IMR-90 (cell line): ENCODE results near the gene GLRA2. TPM values are rescaled to one million over a fixed set of nuclear protein-coding genes. Genes with fewer than 3 reads are reported as not detected.

Experiments
- ATAC-seq: fragments of 200-7000 bp; cut with Tn5 transposase; 2 replicates; pipeline ENCODE4 v1.9.1; 2020; ENCODE audit warnings: low read depth, mild to moderate bottlenecking, moderate library complexity
- BruUV-seq: library from RNA; stranded (reverse); fragments of 400-500 nt; replicated peaks from 2 replicates; lab custom pipeline; 2021; lab: Mats Ljungman, UMichigan
- CTCF ChIA-PET: fragments of 300-600 bp; formaldehyde crosslinking; extraction: SDS; loops from one replicate; lab custom pipeline; 2021; ENCODE audit warnings: antibody characterized with exemption; lab: Yijun Ruan, JAX
- POLR2A ChIA-PET: fragments of 300-600 bp; sonication (Branson Sonifier 250); formaldehyde crosslinking; loops from one replicate; lab custom pipeline; 2022; ENCODE audit warnings: antibody characterized with exemption; ENCODE audit not compliant: unreplicated experiment; lab: Charles Lee
- DNase-seq: peaks from one replicate; pipeline ENCODE4 v3.0.0; 2013
- H2AFZ ChIP-seq: replicated peaks from 2 replicates; pipeline ENCODE3; 2013; ENCODE audit warnings: low read length, mild to moderate bottlenecking; ENCODE audit not compliant: poor library complexity
- H2AK5ac ChIP-seq: 2 replicates; pipeline ENCODE4 v1.6.1; 2013; ENCODE audit warnings: low read depth, low read length, inconsistent platforms
- H2AK9ac ChIP-seq: replicated peaks from 2 replicates; pipeline ENCODE3; 2013; ENCODE audit warnings: mild to moderate bottlenecking, low read depth, low read length, moderate library complexity; ENCODE audit not compliant: poor library complexity
- H2BK120ac ChIP-seq: 2 replicates; pipeline ENCODE4 v1.6.1; 2013; ENCODE audit warnings: low read depth, low read length, inconsistent platforms
- H2BK15ac ChIP-seq: 3 replicates; pipeline ENCODE4 v1.6.1; 2013; ENCODE audit warnings: low read depth, low read length, inconsistent platforms
- H2BK20ac ChIP-seq: 2 replicates; pipeline ENCODE4 v1.6.1; 2013; ENCODE audit warnings: low read depth, mild to moderate bottlenecking, inconsistent platforms, low read length, moderate library complexity
- H2BK5ac ChIP-seq: 2 replicates; pipeline ENCODE4 v1.6.1; 2013; ENCODE audit warnings: mild to moderate bottlenecking, low read depth, low read length, inconsistent platforms; ENCODE audit not compliant: poor library complexity, severe bottlenecking
- H3K14ac ChIP-seq: replicated peaks from 2 replicates; pipeline ENCODE4 v1.6.1; 2013; ENCODE audit warnings: low read depth, low read length, inconsistent platforms
- H3K18ac ChIP-seq: 2 replicates; pipeline ENCODE4 v1.6.1; 2013; ENCODE audit warnings: low read depth, low read length, control low read depth
- H3K23ac ChIP-seq: 2 replicates; pipeline ENCODE4 v1.6.1; 2013; ENCODE audit warnings: low read depth, low read length, inconsistent platforms
- H3K27ac ChIP-seq: 2 replicates; pipeline ENCODE4 v1.5.1; 2013; ENCODE audit warnings: mild to moderate bottlenecking, control low read depth, low read length; ENCODE audit not compliant: insufficient read depth
- H3K27me3 ChIP-seq: 2 replicates; pipeline ENCODE4 v1.6.1; 2013; ENCODE audit warnings: low read length; ENCODE audit not compliant: control insufficient read depth, insufficient read depth
- H3K36me3 ChIP-seq: 2 replicates; pipeline ENCODE4 v1.6.1; 2013; ENCODE audit warnings: low read length, mixed read lengths; ENCODE audit not compliant: control insufficient read depth, insufficient read depth
- H3K4ac ChIP-seq: 2 replicates; pipeline ENCODE4 v1.6.1; 2013; ENCODE audit warnings: low read depth, low read length, inconsistent platforms
- H3K4me1 ChIP-seq: 2 replicates; pipeline ENCODE4 v1.6.1; 2013; ENCODE audit warnings: low read length, mixed read lengths; ENCODE audit not compliant: control insufficient read depth, insufficient read depth
- H3K4me2 ChIP-seq: 2 replicates; pipeline ENCODE4 v1.6.1; 2013; ENCODE audit warnings: low read depth, mild to moderate bottlenecking, control low read depth, low read length, moderate library complexity
- H3K4me3 ChIP-seq: 2 replicates; pipeline ENCODE4 v1.5.1; 2013; ENCODE audit warnings: low read depth, mild to moderate bottlenecking, control low read depth, low read length, moderate library complexity; ENCODE audit not compliant: insufficient read depth
- H3K56ac ChIP-seq: 2 replicates; pipeline ENCODE4 v1.6.1; 2013; ENCODE audit warnings: low read length, inconsistent platforms; ENCODE audit not compliant: insufficient read depth; ENCODE audit errors: extremely low read depth
- H3K79me1 ChIP-seq, 2 experiments: 2 replicates each; pipeline ENCODE4 v1.6.1; 2013; ENCODE audit warnings: low read length in 2 of 2, inconsistent platforms in 1 of 2, low read depth in 1 of 2
- H3K9ac ChIP-seq: 2 replicates; pipeline ENCODE4 v1.6.1; 2013; ENCODE audit warnings: low read depth, low read length, control low read depth
- H3K9me1 ChIP-seq: 2 replicates; pipeline ENCODE4 v1.6.1; 2013; ENCODE audit warnings: low read length, inconsistent platforms; ENCODE audit not compliant: insufficient read depth
- H3K9me3 ChIP-seq: 2 replicates; pipeline ENCODE4 v1.6.1; 2013; ENCODE audit warnings: low read length; ENCODE audit not compliant: control insufficient read depth, insufficient read depth
- H4K20me1 ChIP-seq: 2 replicates; pipeline ENCODE4 v1.6.1; 2013; ENCODE audit warnings: low read length, inconsistent platforms; ENCODE audit not compliant: insufficient read depth
- H4K5ac ChIP-seq: 2 replicates; pipeline ENCODE4 v1.6.1; 2013; ENCODE audit warnings: mild to moderate bottlenecking, low read depth, low read length, control low read depth
- H4K8ac ChIP-seq, 2 experiments: 2 replicates each; pipeline ENCODE4 v1.6.1; 2013; ENCODE audit warnings: low read depth in 2 of 2, low read length in 2 of 2, control low read depth in 1 of 2, inconsistent platforms in 1 of 2
- H4K91ac ChIP-seq: 2 replicates; pipeline ENCODE4 v1.6.1; 2013; ENCODE audit warnings: low read depth, low read length, inconsistent platforms; ENCODE audit not compliant: insufficient read depth
- BHLHE40 ChIP-seq: fragments of 150-350 bp; IDR thresholded peaks from 2 replicates; pipeline ENCODE4 v1.6.1; 2016; ENCODE audit warnings: mild to moderate bottlenecking, low read depth, low read length
- CEBPB ChIP-seq: IDR thresholded peaks from 2 replicates; pipeline ENCODE4 v1.6.1; 2012; ENCODE audit warnings: low read depth, low read length, improper control_type of control experiment
- CHD1 ChIP-seq: IDR thresholded peaks from 2 replicates; pipeline ENCODE4 v1.6.1; 2012; ENCODE audit warnings: low read depth, low read length, improper control_type of control experiment
- FOS ChIP-seq: fragments of 150-350 bp; IDR thresholded peaks from 2 replicates; pipeline ENCODE4 v1.6.1; 2016; ENCODE audit warnings: low read depth, low read length
- MAFK ChIP-seq: IDR thresholded peaks from 2 replicates; pipeline ENCODE4 v1.6.1; 2012; ENCODE audit warnings: low read depth, low read length, improper control_type of control experiment
- MAZ ChIP-seq: IDR thresholded peaks from 2 replicates; pipeline ENCODE4 v1.6.1; 2012; ENCODE audit warnings: low read depth, mild to moderate bottlenecking, low read length, improper control_type of control experiment, moderate library complexity, borderline replicate concordance
- MXI1 ChIP-seq: IDR thresholded peaks from 2 replicates; pipeline ENCODE4 v1.6.1; 2012; ENCODE audit warnings: low read depth, mild to moderate bottlenecking, low read length, moderate library complexity, borderline replicate concordance
- NFE2L2 ChIP-seq: fragments of 150-350 bp; IDR thresholded peaks from 2 replicates; pipeline ENCODE4 v1.6.1; 2016; ENCODE audit warnings: low read depth, mild to moderate bottlenecking, low read length
- POLR2A ChIP-seq: IDR thresholded peaks from 2 replicates; pipeline ENCODE4 v1.6.1; 2012; ENCODE audit warnings: mild to moderate bottlenecking, low read depth, low read length
- RAD21 ChIP-seq: IDR thresholded peaks from 2 replicates; pipeline ENCODE4 v1.6.1; 2012; ENCODE audit warnings: low read length, improper control_type of control experiment
- RCOR1 ChIP-seq: IDR thresholded peaks from 2 replicates; pipeline ENCODE4 v1.6.1; 2012; ENCODE audit warnings: mild to moderate bottlenecking, low read length, improper control_type of control experiment; ENCODE audit not compliant: insufficient replicate concordance
- RFX5 ChIP-seq: IDR thresholded peaks from 2 replicates; pipeline ENCODE4 v1.8.0; 2012; ENCODE audit warnings: low read depth, mild to moderate bottlenecking, low read length, moderate library complexity
- SMC3 ChIP-seq: fragments of 150-350 bp; IDR thresholded peaks from 2 replicates; pipeline ENCODE4 v1.6.1; 2016; ENCODE audit warnings: low read depth, mild to moderate bottlenecking, antibody characterized with exemption, low read length, moderate library complexity
- WGBS, 2 experiments: methylation state at CpG; one replicate each; pipeline versions ENCODE4 v1.1.5 to v1.1.7; 2013; ENCODE audit warnings: missing lambda C conversion rate in 2 of 2; ENCODE audit not compliant: insufficient read length in 1 of 2; ENCODE audit errors: extremely low coverage in 2 of 2; 5-methylcytosine and 5-hydroxymethylcytosine counted together
- dilution Hi-C: fragments of 300-500 bp; cut with HindIII; formaldehyde crosslinking; loops from one replicate; pipeline ENCODE4 v1.14.3; 2018; ENCODE audit warnings: low sequenced_read_pairs; ENCODE audit not compliant: unreplicated experiment
- in situ Hi-C: fragments of 300-500 bp; cut with MboI; formaldehyde crosslinking; loops from 3 replicates; pipeline ENCODE4 v1.14.3; 2019; ENCODE audit warnings: low sequenced_read_pairs, inconsistent platforms, mixed read lengths
- intact Hi-C: fragments of 100-400 bp; cut with micrococcal nuclease; formaldehyde crosslinking; loops from 2 replicates; pipeline ENCODE4 v1.10.0; 2022
- polyA plus RNA-seq, 3 experiments: library from polyadenylated mRNA; depleted of rRNA; stranded (reverse); fragments of >200 nt; gene quantifications; 2 replicates each; pipeline ENCODE4 v1.2.3, GENCODE V29; 2012; ENCODE audit warnings: low replicate concordance in 1 of 3
- total RNA-seq: library from RNA; depleted of rRNA; stranded (reverse); fragments of >200 nt; gene quantifications from 2 replicates; pipeline ENCODE4 v1.2.3, GENCODE V29; 2012
- TF ChIP-seq, protein P1 (sequence below): conservative IDR thresholded peaks from 2 replicates; pipeline ENCODE4 v1.5.1; 2012; ENCODE audit warnings: mild to moderate bottlenecking, low read depth, low read length, improper control_type of control experiment
- TF ChIP-seq, protein P2 (sequence below): fragments of 150-350 bp; IDR thresholded peaks from 2 replicates; pipeline ENCODE4 v1.6.1; 2017; ENCODE audit warnings: mild to moderate bottlenecking, antibody characterized with exemption, low read length, low read depth
- TF ChIP-seq, protein P3 (sequence below): fragments of 150-350 bp; IDR thresholded peaks from 2 replicates; pipeline ENCODE4 v1.6.1; 2016; ENCODE audit warnings: low read depth, mild to moderate bottlenecking, low read length, moderate library complexity, borderline replicate concordance

GLRA2 gene
- total and polyA plus RNA-seq, 2 of the 4 experiments (the other 2 are of a cell fraction) = not detected

DNA sequence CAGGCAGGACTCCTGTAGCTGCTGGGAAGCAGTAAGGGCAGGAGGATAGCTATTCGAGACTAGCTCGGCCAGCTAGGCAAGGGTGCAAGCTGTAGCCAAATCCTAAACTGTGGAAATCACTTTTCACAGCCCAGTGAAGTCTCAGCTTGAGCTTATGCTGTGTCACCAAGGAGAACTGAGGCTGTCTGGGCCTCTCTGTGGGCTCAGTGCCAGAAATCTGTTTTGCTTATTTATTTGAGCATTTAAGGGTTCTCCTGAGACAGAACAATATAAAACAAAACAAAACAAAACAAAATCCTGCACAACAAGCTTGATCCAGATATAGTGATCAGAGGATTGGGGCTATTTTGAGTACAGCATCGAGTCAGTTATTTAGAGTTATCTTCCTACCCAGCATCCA, 246.1 kb downstream of the GLRA2 start:
- Histone ChIP-seq H3K4ac (no peak overlapping the region), H3K27me3 (no peaks in the 10 kb centered on the region), H4K5ac (no peak overlapping the region), H2BK15ac (no peak overlapping the region), H3K27ac (no peak overlapping the region), H3K9ac (no peak overlapping the region), H2BK120ac (no peak overlapping the region), H3K23ac (no peak overlapping the region), H3K36me3 (no peaks in the 10 kb centered on the region), H2BK5ac (no peak overlapping the region), H3K14ac (no peak overlapping the region), H4K8ac (no peak overlapping the region), H2AFZ (no peak overlapping the region), H3K9me3 (no peaks in the 10 kb centered on the region; the same call in 1 of the 2 replicates), H3K79me1 (no peaks in the 10 kb centered on the region), H3K9me1 (0 out of 2 replicates have a peak, but pooled peaks cover 2% of the 10 kb centered on the region), H4K20me1 (no peaks in the 10 kb centered on the region), H2AK9ac (no peak overlapping the region), H2BK20ac (no peak overlapping the region), H4K91ac (no peak overlapping the region), H3K56ac (no peak overlapping the region), H2AK5ac (no peak overlapping the region), H3K18ac (no peak overlapping the region), H3K4me1 (no peaks in the 10 kb centered on the region; the same call in 1 of the 2 replicates), H3K4me2 (no peak overlapping the region), H3K4me3 (no peak overlapping the region)
- WGBS, 2 experiments = no CpG with 5 or more reads among the region's 3 CpGs
- BruUV-seq = no TSS peak
- no peak for TF ChIP-seq RAD21
- TF ChIP-seq RFX5 = no peak
- TF ChIP-seq SMC3 = no peak
- no peak for TF ChIP-seq POLR2A
- TF ChIP-seq RCOR1 = no peak
- TF ChIP-seq NFE2L2 = no peak
- no peak for TF ChIP-seq CEBPB
- no peak for TF ChIP-seq FOS
- no peak for TF ChIP-seq CHD1
- TF ChIP-seq, protein P1, sequence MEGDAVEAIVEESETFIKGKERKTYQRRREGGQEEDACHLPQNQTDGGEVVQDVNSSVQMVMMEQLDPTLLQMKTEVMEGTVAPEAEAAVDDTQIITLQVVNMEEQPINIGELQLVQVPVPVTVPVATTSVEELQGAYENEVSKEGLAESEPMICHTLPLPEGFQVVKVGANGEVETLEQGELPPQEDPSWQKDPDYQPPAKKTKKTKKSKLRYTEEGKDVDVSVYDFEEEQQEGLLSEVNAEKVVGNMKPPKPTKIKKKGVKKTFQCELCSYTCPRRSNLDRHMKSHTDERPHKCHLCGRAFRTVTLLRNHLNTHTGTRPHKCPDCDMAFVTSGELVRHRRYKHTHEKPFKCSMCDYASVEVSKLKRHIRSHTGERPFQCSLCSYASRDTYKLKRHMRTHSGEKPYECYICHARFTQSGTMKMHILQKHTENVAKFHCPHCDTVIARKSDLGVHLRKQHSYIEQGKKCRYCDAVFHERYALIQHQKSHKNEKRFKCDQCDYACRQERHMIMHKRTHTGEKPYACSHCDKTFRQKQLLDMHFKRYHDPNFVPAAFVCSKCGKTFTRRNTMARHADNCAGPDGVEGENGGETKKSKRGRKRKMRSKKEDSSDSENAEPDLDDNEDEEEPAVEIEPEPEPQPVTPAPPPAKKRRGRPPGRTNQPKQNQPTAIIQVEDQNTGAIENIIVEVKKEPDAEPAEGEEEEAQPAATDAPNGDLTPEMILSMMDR = no peak
- TF ChIP-seq, protein P2, sequence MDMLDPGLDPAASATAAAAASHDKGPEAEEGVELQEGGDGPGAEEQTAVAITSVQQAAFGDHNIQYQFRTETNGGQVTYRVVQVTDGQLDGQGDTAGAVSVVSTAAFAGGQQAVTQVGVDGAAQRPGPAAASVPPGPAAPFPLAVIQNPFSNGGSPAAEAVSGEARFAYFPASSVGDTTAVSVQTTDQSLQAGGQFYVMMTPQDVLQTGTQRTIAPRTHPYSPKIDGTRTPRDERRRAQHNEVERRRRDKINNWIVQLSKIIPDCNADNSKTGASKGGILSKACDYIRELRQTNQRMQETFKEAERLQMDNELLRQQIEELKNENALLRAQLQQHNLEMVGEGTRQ = no peak
- TF ChIP-seq BHLHE40 = no peak
- TF ChIP-seq MAZ = no peak
- TF ChIP-seq MAFK = no peak
- TF ChIP-seq, protein P3, sequence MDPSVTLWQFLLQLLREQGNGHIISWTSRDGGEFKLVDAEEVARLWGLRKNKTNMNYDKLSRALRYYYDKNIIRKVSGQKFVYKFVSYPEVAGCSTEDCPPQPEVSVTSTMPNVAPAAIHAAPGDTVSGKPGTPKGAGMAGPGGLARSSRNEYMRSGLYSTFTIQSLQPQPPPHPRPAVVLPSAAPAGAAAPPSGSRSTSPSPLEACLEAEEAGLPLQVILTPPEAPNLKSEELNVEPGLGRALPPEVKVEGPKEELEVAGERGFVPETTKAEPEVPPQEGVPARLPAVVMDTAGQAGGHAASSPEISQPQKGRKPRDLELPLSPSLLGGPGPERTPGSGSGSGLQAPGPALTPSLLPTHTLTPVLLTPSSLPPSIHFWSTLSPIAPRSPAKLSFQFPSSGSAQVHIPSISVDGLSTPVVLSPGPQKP = no peak
- no peak for TF ChIP-seq MXI1
- in situ Hi-C loops = no loop called here
- CTCF ChIA-PET = interaction anchor here (0.6 kb wide), 1 partner anchor 1558 kb away, joined by 5 read pairs; no protein-coding TSS in a partner anchor
- ATAC-seq (no peak), DNase-seq (no peak)
- intact Hi-C loops = no loop called here
- dilution Hi-C loops = no loop called here
- POLR2A ChIA-PET = no interaction called here
